H7 (cell line): Measurements from ENCODE around the gene FTSJ3. TPM values are rescaled to one million over a fixed set of nuclear protein-coding genes. Genes with fewer than 3 reads are reported as not detected.
"Not testable (repeated sequence)": the region's sequence is repeated elsewhere in the genome, so short reads cannot be mapped to it uniquely, and the experiment has no call there.

ENCODE experiments used
- DNase-seq: peaks from one replicate; pipeline ENCODE4 v3.0.0; 2012
- H3K27me3 ChIP-seq: 2 replicates; pipeline ENCODE4 v1.6.0; 2011; ENCODE audit warnings: mild to moderate bottlenecking, low read length; ENCODE audit not compliant: control insufficient read depth, insufficient read depth
- H3K36me3 ChIP-seq: replicated peaks from 2 replicates; pipeline ENCODE4 v1.5.1; 2011; ENCODE audit warnings: low read length; ENCODE audit not compliant: control insufficient read depth, insufficient read depth
- H3K4me3 ChIP-seq: 2 replicates; pipeline ENCODE4 v1.5.1; 2011; ENCODE audit warnings: low read depth, mild to moderate bottlenecking, control low read depth, low read length, moderate library complexity; ENCODE audit not compliant: insufficient read depth
- total RNA-seq: library from RNA; depleted of rRNA; stranded (reverse); fragments of >200 nt; shearing (Covaris generic); gene quantifications from 2 replicates; pipeline ENCODE4 v1.2.3, GENCODE V29; 2014

FTSJ3 gene
- total RNA-seq, 1 experiment from 2014 or later: 54.1 TPM

- not testable (repeated sequence) for H3K4me3 ChIP-seq, H3K27me3 ChIP-seq, DNase-seq
- H3K36me3 ChIP-seq: peaks cover 35% of the 10 kb centered on the region
These were observed 31.1 kb downstream of the FTSJ3 start for GRCh38 chr17:63796375-63796774.

GRCh38 chr17:63792055-63792729 lies 35.3 kb downstream of the FTSJ3 start:
- Histone ChIP-seq H3K4me3 (no peak overlapping the region), H3K27me3 (no peaks in the 10 kb centered on the region), H3K36me3 (peaks cover 25% of the 10 kb centered on the region)
- no peak for DNase-seq

- Histone ChIP-seq H3K36me3 (peaks cover 27% of the 10 kb centered on the region), H3K27me3 (no peaks in the 10 kb centered on the region), H3K4me3 (no peak overlapping the region)
- no peak for DNase-seq
These were observed 37.4 kb downstream of the FTSJ3 start for GRCh38 chr17:63790057-63790456.

- H3K4me3 ChIP-seq: no peak overlapping the region
- peaks cover 18% of the 10 kb centered on the region for H3K36me3 ChIP-seq
- DNase-seq: no peak
- no peaks in the 10 kb centered on the region for H3K27me3 ChIP-seq
These were observed 40.3 kb downstream of the FTSJ3 start for GRCh38 chr17:63786971-63787711.

- DNase-seq: no peak
- H3K4me3 ChIP-seq: no peak overlapping the region
- H3K36me3 ChIP-seq: peaks cover 18% of the 10 kb centered on the region
- H3K27me3 ChIP-seq: no peaks in the 10 kb centered on the region
These were observed 41.3 kb downstream of the FTSJ3 start for GRCh38 chr17:63786117-63786516.

GRCh38 chr17:63785556-63785955 lies 41.9 kb downstream of the FTSJ3 start:
- no peak for DNase-seq
- Histone ChIP-seq H3K36me3 (peaks cover 18% of the 10 kb centered on the region), H3K27me3 (no peaks in the 10 kb centered on the region), H3K4me3 (no peak overlapping the region)

- H3K36me3 ChIP-seq: peaks cover 10% of the 10 kb centered on the region
- no peaks in the 10 kb centered on the region for H3K27me3 ChIP-seq
- no peak overlapping the region for H3K4me3 ChIP-seq
- no peak for DNase-seq
These were observed 43.9 kb downstream of the FTSJ3 start for GRCh38 chr17:63783522-63783921.

GRCh38 chr17:63780928-63781327 lies 46.5 kb downstream of the FTSJ3 start:
- Histone ChIP-seq H3K4me3 (no peak overlapping the region), H3K36me3 (peaks cover 5% of the 10 kb centered on the region)

GRCh38 chr17:63780507-63780906 lies 47.0 kb downstream of the FTSJ3 start:
- no peak for DNase-seq
- H3K4me3 ChIP-seq: no peak overlapping the region
- H3K36me3 ChIP-seq: peaks cover 5% of the 10 kb centered on the region
- no peaks in the 10 kb centered on the region for H3K27me3 ChIP-seq

More at GRCh38 chr17:63780928-63781327, 46.5 kb downstream of the FTSJ3 start:
- no peak for DNase-seq
- H3K27me3 ChIP-seq: no peaks in the 10 kb centered on the region

- Histone ChIP-seq H3K36me3 (peaks cover 5% of the 10 kb centered on the region), H3K4me3 (peak overlapping the region; percentile 87), H3K27me3 (no peaks in the 10 kb centered on the region)
- no peak for DNase-seq
These were observed 52.0 kb downstream of the FTSJ3 start for GRCh38 chr17:63775420-63775819.

- DNase-seq: no peak
These were observed 52.5 kb downstream of the FTSJ3 start for GRCh38 chr17:63774969-63775265.

GRCh38 chr17:63774141-63774968 lies 53.1 kb downstream of the FTSJ3 start, which contains the start of gene DDX42:
Gene DDX42, plus strand, starts transcription at chr17:63774170. Its CDS starts 12,880 bp downstream, at chr17:63787050.
- DNase-seq: peak; percentile 94

More at GRCh38 chr17:63774969-63775265, 52.5 kb downstream of the FTSJ3 start:
- Histone ChIP-seq H3K27me3 (no peaks in the 10 kb centered on the region), H3K36me3 (peaks cover 5% of the 10 kb centered on the region), H3K4me3 (peak overlapping the region; percentile 87)

GRCh38 chr17:63773272-63774140 lies 54.0 kb downstream of the FTSJ3 start, which contains the start of gene CCDC47:
Gene CCDC47, minus strand, starts transcription at chr17:63773597. Its CDS starts 7,422 bp downstream, at chr17:63766175.
- H3K36me3 ChIP-seq: peaks cover 5% of the 10 kb centered on the region
- H3K27me3 ChIP-seq: no peaks in the 10 kb centered on the region
- peak; percentile 99 for DNase-seq
- H3K4me3 ChIP-seq: peak within 1 kb of the TSS; percentile 91

More at GRCh38 chr17:63774141-63774968, 53.1 kb downstream of the FTSJ3 start, which contains the start of gene DDX42:
- H3K27me3 ChIP-seq: no peaks in the 10 kb centered on the region
- H3K36me3 ChIP-seq: peaks cover 5% of the 10 kb centered on the region
- H3K4me3 ChIP-seq: peak within 1 kb of the TSS; percentile 91
